Endothelial cell of umbilical vein (primary cell): ENCODE data around the gene HECW1. TPM values are rescaled to one million over a fixed set of nuclear protein-coding genes. Genes with fewer than 3 reads are reported as not detected.

Experiments
- BruUV-seq: library from RNA; stranded (reverse); fragments of 400-500 nt; replicated peaks from 2 replicates; lab custom pipeline; 2021; lab: Mats Ljungman, UMichigan
- CTCF ChIA-PET: fragments of 300-600, 350-600 bp; sonication (Branson Sonifier 250); formaldehyde crosslinking; loops from one replicate; lab custom pipeline; 2021; ENCODE audit warnings: antibody characterized with exemption, inconsistent platforms; lab: Charles Lee
- POLR2A ChIA-PET: fragments of 300-600, 350-600 bp; sonication (Branson Sonifier 250); formaldehyde crosslinking; loops from one replicate; lab custom pipeline; 2021; ENCODE audit warnings: antibody characterized with exemption, inconsistent platforms; lab: Charles Lee
- DNase-seq: peaks from one replicate; pipeline ENCODE4 v3.0.0-alpha.2; 2011; ENCODE audit warnings: low read depth, low spot score
- FAIRE-seq: peaks from 2 replicates; lab custom pipeline; 2011; peaks lifted over from hg19 to GRCh38; lab: Jason Lieb, UNC
- H2AFZ ChIP-seq: 2 replicates; pipeline ENCODE4 v1.6.0; 2012; ENCODE audit warnings: low read depth, low read length, control low read depth, inconsistent platforms
- H3K27ac ChIP-seq: 2 replicates; pipeline ENCODE4 v1.5.1; 2011; ENCODE audit warnings: low read depth, mild to moderate bottlenecking, control low read depth, low read length, moderate library complexity; ENCODE audit not compliant: insufficient read depth
- H3K27me3 ChIP-seq, 2 experiments: 2 replicates each; pipeline versions ENCODE4 v1.6.0 to v1.6.1; 2011; ENCODE audit warnings: low read length in 2 of 2, mixed read lengths in 1 of 2; ENCODE audit not compliant: control insufficient read depth in 2 of 2, insufficient read depth in 2 of 2
- H3K36me3 ChIP-seq, 2 experiments: 2 replicates in 1 of 2; 3 replicates in 1 of 2; pipeline ENCODE4 v1.5.1; 2011; ENCODE audit warnings: low read length in 2 of 2, mild to moderate bottlenecking in 1 of 2, moderate library complexity in 1 of 2; ENCODE audit not compliant: control insufficient read depth in 2 of 2, insufficient read depth in 2 of 2; ENCODE audit errors: extremely low read depth in 1 of 2
- H3K4me1 ChIP-seq: 3 replicates; pipeline ENCODE4 v1.5.1; 2011; ENCODE audit warnings: mild to moderate bottlenecking, low read length; ENCODE audit not compliant: control insufficient read depth, insufficient read depth; ENCODE audit errors: extremely low read depth
- H3K4me2 ChIP-seq: 2 replicates; pipeline ENCODE4 v1.6.1; 2011; ENCODE audit warnings: low read length, control low read depth, mixed read lengths; ENCODE audit not compliant: insufficient read depth
- H3K4me3 ChIP-seq, 3 experiments: fragments of 200-600 bp in 1 of 3; sonication (generic), shearing (Covaris generic) in 1 of 3; replicated peaks in 1 of 3; 2 replicates each; pipeline ENCODE4 v1.5.1; 2011 to 2016; ENCODE audit warnings: control low read depth in 3 of 3, low read length in 3 of 3, mild to moderate bottlenecking in 2 of 3, inconsistent platforms in 1 of 3, low read depth in 1 of 3, moderate library complexity in 1 of 3; ENCODE audit not compliant: insufficient read depth in 1 of 3
- H3K79me2 ChIP-seq: 2 replicates; pipeline ENCODE4 v1.6.0; 2012; ENCODE audit warnings: low read length, inconsistent platforms; ENCODE audit not compliant: control insufficient read depth, insufficient read depth
- H3K9ac ChIP-seq: replicated peaks from 2 replicates; pipeline ENCODE3; 2011; ENCODE audit warnings: low read length, control low read depth; ENCODE audit not compliant: insufficient read depth; ENCODE audit errors: extremely low read depth
- H3K9me1 ChIP-seq: replicated peaks from 3 replicates; pipeline ENCODE4 v1.6.0; 2011; ENCODE audit warnings: mild to moderate bottlenecking, low read length; ENCODE audit not compliant: control insufficient read depth, insufficient read depth; ENCODE audit errors: extremely low read depth
- H3K9me3 ChIP-seq: replicated peaks from 2 replicates; pipeline ENCODE4 v1.5.1; 2012; ENCODE audit warnings: low read length, inconsistent platforms; ENCODE audit not compliant: control insufficient read depth, insufficient read depth
- H4K20me1 ChIP-seq: replicated peaks from 2 replicates; pipeline ENCODE3; 2011; ENCODE audit warnings: mild to moderate bottlenecking, low read length; ENCODE audit not compliant: control insufficient read depth, insufficient read depth; ENCODE audit errors: extremely low read depth
- CTCF ChIP-seq, 2 donors: IDR thresholded peaks; 1 replicate in 1 of 2; 2 replicates in 1 of 2; pipeline ENCODE4 v1.5.1; 2011; ENCODE audit warnings: low read length in 2 of 2, mild to moderate bottlenecking in 2 of 2, moderate library complexity in 2 of 2, control low read depth in 1 of 2, inconsistent platforms in 1 of 2, low read depth in 1 of 2; ENCODE audit not compliant: insufficient read depth in 1 of 2; ENCODE audit errors: extremely low read depth in 1 of 2
- EZH2 ChIP-seq: IDR thresholded peaks from 2 replicates; pipeline ENCODE4 v1.6.1; 2012; ENCODE audit warnings: borderline replicate concordance, low read depth, mild to moderate bottlenecking, moderate library complexity, low read length, inconsistent platforms; ENCODE audit not compliant: severe bottlenecking
- FOS ChIP-seq: IDR thresholded peaks from 2 replicates; pipeline ENCODE4 v1.6.1; 2011; ENCODE audit warnings: mild to moderate bottlenecking, low read length, moderate library complexity, borderline replicate concordance; ENCODE audit not compliant: insufficient read depth
- GATA2 ChIP-seq: IDR thresholded peaks from 2 replicates; pipeline ENCODE4 v1.7.0; 2011; ENCODE audit warnings: low read depth, mild to moderate bottlenecking, moderate library complexity, mixed read lengths, low read length; ENCODE audit not compliant: insufficient read length, insufficient read depth
- JUN ChIP-seq: IDR thresholded peaks from 2 replicates; pipeline ENCODE4 v1.6.1; 2011; ENCODE audit warnings: borderline replicate concordance, low read depth; ENCODE audit not compliant: insufficient read length, insufficient read depth
- MYC ChIP-seq: IDR thresholded peaks from one replicate; pipeline ENCODE4 v1.6.1; 2011; ENCODE audit warnings: mild to moderate bottlenecking, low read depth, low read length
- POLR2A ChIP-seq: IDR thresholded peaks from 2 replicates; pipeline ENCODE4 v1.6.1; 2012; ENCODE audit warnings: low read depth, mild to moderate bottlenecking, control low read depth, low read length
- POLR2AphosphoS5 ChIP-seq: IDR thresholded peaks from 2 replicates; pipeline ENCODE4 v1.6.1; 2012; ENCODE audit warnings: low read depth, mild to moderate bottlenecking, control low read depth, low read length, moderate library complexity; ENCODE audit not compliant: insufficient read depth
- dilution Hi-C: fragments of 300-500 bp; cut with MboI; formaldehyde crosslinking; loops from one replicate; pipeline ENCODE4 v1.15.0; 2019; ENCODE audit warnings: low sequenced_read_pairs; ENCODE audit not compliant: extremely low pct_ligation_motif_present
- intact Hi-C: fragments of 100-400 bp; cut with micrococcal nuclease; formaldehyde crosslinking; loops from one replicate; pipeline ENCODE4 v1.10.0; 2022
- polyA plus RNA-seq, 4 experiments: library from polyadenylated mRNA; depleted of rRNA in 3 of 4; stranded (reverse) in 3 of 4; unstranded in 1 of 4; fragments of >200 nt; gene quantifications; 2 replicates each; pipeline versions ENCODE4 v1.2.1 to v1.2.3, GENCODE V29; 2011 to 2012; ENCODE audit warnings: missing spikeins in 1 of 4
- total RNA-seq: library from RNA; stranded (reverse); gene quantifications from 2 replicates; pipeline ENCODE4 v1.2.3, GENCODE V29; 2021
- TF ChIP-seq, protein P1 (sequence below): IDR thresholded peaks from 2 replicates; pipeline ENCODE4 v1.6.1; 2011; ENCODE audit not compliant: insufficient read depth, insufficient read length

Gene HECW1
- total and polyA plus RNA-seq, 2 donors (not counting 3 experiments of a cell fraction or from before 2014, with no cell fraction given) = not detected

GRCh38 chr7:43450894-43451293, 338.4 kb downstream of the HECW1 start:
- Histone ChIP-seq H4K20me1 (no peaks in the 10 kb centered on the region), H3K79me2 (no peaks in the 10 kb centered on the region), H3K27me3 (peaks cover 6 to 23% of the 10 kb centered on the region in 2 experiments), H3K4me3 (no peak overlapping the region), H3K36me3 (no peaks in the 10 kb centered on the region), H3K9me3 (no peaks in the 10 kb centered on the region), H3K4me1 (peaks cover 3% of the 10 kb centered on the region), H3K9me1 (no peaks in the 10 kb centered on the region), H3K9ac (no peak overlapping the region), H3K4me2 (no peak overlapping the region), H2AFZ (no peak overlapping the region), H3K27ac (no peak overlapping the region)
- DNase-seq = no peak
- intact Hi-C loops (loop anchor here (10.0 kb wide), 1 partner anchor 384 kb away; no protein-coding TSS in a partner anchor), dilution Hi-C loops (no loop called here)
- FAIRE-seq = no peak
- ChIA-PET CTCF (interaction anchor here (3.4 kb wide), 1 partner anchor 11 kb away, joined by 24 read pairs; no protein-coding TSS in a partner anchor), POLR2A (no interaction called here)
- TF ChIP-seq POLR2AphosphoS5 = no peak
- no peak for TF ChIP-seq EZH2
- no peak for TF ChIP-seq GATA2
- TF ChIP-seq, protein P1, sequence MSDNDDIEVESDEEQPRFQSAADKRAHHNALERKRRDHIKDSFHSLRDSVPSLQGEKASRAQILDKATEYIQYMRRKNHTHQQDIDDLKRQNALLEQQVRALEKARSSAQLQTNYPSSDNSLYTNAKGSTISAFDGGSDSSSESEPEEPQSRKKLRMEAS = no peak
- TF ChIP-seq JUN = no peak
- no peak for TF ChIP-seq MYC
- no peak for TF ChIP-seq POLR2A
- no peak for TF ChIP-seq CTCF (IDR thresholded peaks at IDR 0.05; ENCODE audit: extremely low read depth in 1 of 2, insufficient read depth in 1 of 2, low read depth in 1 of 2, low read length in 2 of 2)
- TF ChIP-seq FOS = no peak
- no TSS peak for BruUV-seq
